Osteocyte (in vitro differentiated cells): ENCODE results near the gene HSD11B2. TPM values are rescaled to one million over a fixed set of nuclear protein-coding genes. Genes with fewer than 3 reads are reported as not detected.

Source experiments
- DNase-seq: peaks from one replicate; pipeline ENCODE4 v3.0.0; 2021; ENCODE audit warnings: mixed read lengths; ENCODE audit not compliant: unreplicated experiment; ENCODE audit errors: extremely low spot score
- H3K27ac Mint-ChIP-seq: one replicate; pipeline ENCODE4 v1.8.0; 2021; ENCODE audit warnings: mild to moderate bottlenecking, mixed read lengths; ENCODE audit not compliant: unreplicated experiment
- H3K27me3 Mint-ChIP-seq: one replicate; pipeline ENCODE4 v1.8.0; 2021; ENCODE audit warnings: mixed read lengths; ENCODE audit not compliant: unreplicated experiment
- H3K36me3 Mint-ChIP-seq: one replicate; pipeline ENCODE4 v1.8.0; 2021; ENCODE audit warnings: mixed read lengths; ENCODE audit not compliant: unreplicated experiment
- H3K4me1 Mint-ChIP-seq: one replicate; pipeline ENCODE4 v1.8.0; 2021; ENCODE audit warnings: mixed read lengths; ENCODE audit not compliant: unreplicated experiment
- H3K4me3 Mint-ChIP-seq: one replicate; pipeline ENCODE4 v1.8.0; 2021; ENCODE audit warnings: mild to moderate bottlenecking, moderate library complexity, mixed read lengths; ENCODE audit not compliant: unreplicated experiment
- H3K9me3 Mint-ChIP-seq: one replicate; pipeline ENCODE4 v1.8.0; 2021; ENCODE audit warnings: mixed read lengths; ENCODE audit not compliant: unreplicated experiment
- CTCF ChIP-seq: fragments of 200-600 bp; sonication (generic); IDR thresholded peaks from 2 replicates; pipeline ENCODE4 v1.5.0; 2021; ENCODE audit warnings: antibody characterized with exemption, mild to moderate bottlenecking, moderate library complexity
- total RNA-seq: library from RNA; stranded (reverse); gene quantifications from 2 replicates; pipeline ENCODE4 v1.2.1, GENCODE V29; 2021

HSD11B2 gene
- total RNA-seq, 1 donor from 2014 or later: 0.40 TPM

- Mint-ChIP-seq H3K27ac (no peak overlapping the region), H3K4me3 (no peak overlapping the region), H3K27me3 (no peaks in the 10 kb centered on the region)
Measured at GRCh38 chr16:67417333-67418061, 13.4 kb upstream of the HSD11B2 start.

GRCh38 chr16:67419502-67419901 lies 11.4 kb upstream of the HSD11B2 start:
- Mint-ChIP-seq H3K36me3 (no peaks in the 10 kb centered on the region), H3K4me3 (no peak overlapping the region), H3K4me1 (peaks cover 22% of the 10 kb centered on the region), H3K27me3 (peaks cover 5% of the 10 kb centered on the region), H3K27ac (no peak overlapping the region), H3K9me3 (no peaks in the 10 kb centered on the region)
- no peak for DNase-seq
- no peak for TF ChIP-seq CTCF

More at GRCh38 chr16:67417333-67418061, 13.4 kb upstream of the HSD11B2 start:
- peaks cover 14% of the 10 kb centered on the region for H3K4me1 Mint-ChIP-seq
- no peaks in the 10 kb centered on the region for H3K9me3 Mint-ChIP-seq
- no peak for DNase-seq
- TF ChIP-seq CTCF: no peak
- H3K36me3 Mint-ChIP-seq: no peaks in the 10 kb centered on the region

GRCh38 chr16:67419931-67420330 lies 11.0 kb upstream of the HSD11B2 start:
- Mint-ChIP-seq H3K27ac (no peak overlapping the region), H3K36me3 (no peaks in the 10 kb centered on the region), H3K9me3 (no peaks in the 10 kb centered on the region), H3K4me3 (no peak overlapping the region), H3K4me1 (peaks cover 27% of the 10 kb centered on the region), H3K27me3 (peaks cover 5% of the 10 kb centered on the region)
- DNase-seq: no peak
- TF ChIP-seq CTCF: no peak

GRCh38 chr16:67421030-67421429 lies 9.9 kb upstream of the HSD11B2 start:
- Mint-ChIP-seq H3K9me3 (no peaks in the 10 kb centered on the region), H3K36me3 (no peaks in the 10 kb centered on the region), H3K4me1 (peaks cover 30% of the 10 kb centered on the region), H3K27me3 (peaks cover 5% of the 10 kb centered on the region), H3K4me3 (no peak overlapping the region), H3K27ac (no peak overlapping the region)
- TF ChIP-seq CTCF: no peak
- DNase-seq: no peak

- Mint-ChIP-seq H3K9me3 (no peaks in the 10 kb centered on the region), H3K27ac (no peak overlapping the region), H3K4me1 (peaks cover 28% of the 10 kb centered on the region), H3K36me3 (peaks cover 6% of the 10 kb centered on the region), H3K4me3 (no peak overlapping the region), H3K27me3 (peaks cover 12% of the 10 kb centered on the region)
- no peak for TF ChIP-seq CTCF
- no peak for DNase-seq
Measured at GRCh38 chr16:67423015-67423414, 7.9 kb upstream of the HSD11B2 start.
